ENCODE data around the gene KIF19. TPM values are rescaled to one million over a fixed set of nuclear protein-coding genes. Genes with fewer than 3 reads are reported as not detected.
A peak's percentile ranks its signal among the peaks of the same experiment; 100 is the strongest.

Gene KIF19
- total RNA-seq, 1 experiment from 2014 or later, result not detected

- no peak overlapping the region for H3K4me3 ChIP-seq
- peaks cover 74% of the 10 kb centered on the region for H3K27me3 ChIP-seq (ENCODE audit: insufficient read depth, low read depth)
- no peak overlapping the region for H3K27ac ChIP-seq
- no TSS peak for BruUV-seq (replicated peaks)
- TF ChIP-seq EZH2 (IDR thresholded peaks at IDR 0.05; ENCODE audit: low read depth) (no peak), CTCF (conservative IDR thresholded peaks at IDR 0.05) (no peak)
- POLR2A ChIA-PET (ENCODE audit: unreplicated experiment), result interaction anchor here (0.6 kb wide), 1 partner anchor 143 kb away, joined by 3 read pairs; no protein-coding TSS in a partner anchor
- no peaks in the 10 kb centered on the region for H3K4me1 ChIP-seq (replicated peaks; ENCODE audit: insufficient read depth)
- no peaks in the 10 kb centered on the region for H3K9me2 ChIP-seq (ENCODE audit: insufficient read depth)
- H3K36me3 ChIP-seq (ENCODE audit: low read depth), result no peaks in the 10 kb centered on the region
- no peak overlapping the region for H3K4me2 ChIP-seq
- no peak for DNase-seq
- no peaks in the 10 kb centered on the region for H3F3A ChIP-seq (ENCODE audit: insufficient read depth, low read depth)
- intact Hi-C loops (cut with micrococcal nuclease; ENCODE audit: unreplicated experiment), result loop anchor here (5.0 kb wide), 1 partner anchor 58 kb away; no protein-coding TSS in a partner anchor
- H4K20me1 ChIP-seq (ENCODE audit: insufficient read depth), result no peaks in the 10 kb centered on the region
- H2AFZ ChIP-seq, result no peak overlapping the region
- no peaks in the 10 kb centered on the region for H3K79me2 ChIP-seq (ENCODE audit: low read depth)
- no peaks in the 10 kb centered on the region for H3K9me3 ChIP-seq (ENCODE audit: insufficient read depth, low read depth)
- CTCF ChIA-PET, result interaction anchor here (0.7 kb wide), 1 partner anchor 121 kb away, joined by 3 read pairs; no protein-coding TSS in a partner anchor
Measured at GRCh38 chr17:74359916-74360315, 33.9 kb downstream of the KIF19 start.

GRCh38 chr17:74360899-74361229, 34.8 kb downstream of the KIF19 start:
- intact Hi-C loops (cut with micrococcal nuclease; ENCODE audit: unreplicated experiment), result loop anchor here (5.0 kb wide), 1 partner anchor 59 kb away; no protein-coding TSS in a partner anchor
- no peak overlapping the region for H3K4me2 ChIP-seq
- H3K36me3 ChIP-seq (ENCODE audit: low read depth), result no peaks in the 10 kb centered on the region
- no peak overlapping the region for H2AFZ ChIP-seq
- no peak for TF ChIP-seq CTCF (conservative IDR thresholded peaks at IDR 0.05)
- TF ChIP-seq EZH2 (IDR thresholded peaks at IDR 0.05; ENCODE audit: low read depth), result no peak
- DNase-seq, result no peak
- H3K4me1 ChIP-seq (replicated peaks; ENCODE audit: insufficient read depth), result no peaks in the 10 kb centered on the region
- BruUV-seq (replicated peaks), result no TSS peak
- H3K9me2 ChIP-seq (ENCODE audit: insufficient read depth), result no peaks in the 10 kb centered on the region
- POLR2A ChIA-PET (ENCODE audit: unreplicated experiment), result no interaction called here
- CTCF ChIA-PET, result no interaction called here
- no peaks in the 10 kb centered on the region for H3K9me3 ChIP-seq (ENCODE audit: insufficient read depth, low read depth)
- H3K79me2 ChIP-seq (ENCODE audit: low read depth), result no peaks in the 10 kb centered on the region
- H4K20me1 ChIP-seq (ENCODE audit: insufficient read depth), result no peaks in the 10 kb centered on the region
- no peak overlapping the region for H3K4me3 ChIP-seq
- no peaks in the 10 kb centered on the region for H3F3A ChIP-seq (ENCODE audit: insufficient read depth, low read depth)
- no peak overlapping the region for H3K27ac ChIP-seq
- peaks cover 72% of the 10 kb centered on the region for H3K27me3 ChIP-seq (ENCODE audit: insufficient read depth, low read depth)

- intact Hi-C loops (cut with micrococcal nuclease; ENCODE audit: unreplicated experiment), result loop anchor here (5.0 kb wide), 1 partner anchor 59 kb away; no protein-coding TSS in a partner anchor
- H3F3A ChIP-seq (ENCODE audit: insufficient read depth, low read depth), result no peaks in the 10 kb centered on the region
- no peaks in the 10 kb centered on the region for H3K4me1 ChIP-seq (replicated peaks; ENCODE audit: insufficient read depth)
- H2AFZ ChIP-seq, result no peak within 1 kb of the TSS
- H3K9me2 ChIP-seq (ENCODE audit: insufficient read depth), result no peaks in the 10 kb centered on the region
- no peaks in the 10 kb centered on the region for H4K20me1 ChIP-seq (ENCODE audit: insufficient read depth)
- H3K4me3 ChIP-seq, result no peak within 1 kb of the TSS
- H3K36me3 ChIP-seq (ENCODE audit: low read depth), result no peaks in the 10 kb centered on the region
- no peak within 1 kb of the TSS for H3K27ac ChIP-seq
- H3K79me2 ChIP-seq (ENCODE audit: low read depth), result no peaks in the 10 kb centered on the region
- TF ChIP-seq EZH2 (IDR thresholded peaks at IDR 0.05; ENCODE audit: low read depth) (no peak), CTCF (conservative IDR thresholded peaks at IDR 0.05) (peak; percentile 67)
- H3K27me3 ChIP-seq (ENCODE audit: insufficient read depth, low read depth), result peaks cover 73% of the 10 kb centered on the region
- BruUV-seq (replicated peaks), result no TSS peak
- H3K4me2 ChIP-seq, result no peak within 1 kb of the TSS
- H3K9me3 ChIP-seq (ENCODE audit: insufficient read depth, low read depth), result no peaks in the 10 kb centered on the region
- ChIA-PET CTCF (no interaction called here), POLR2A (ENCODE audit: unreplicated experiment) (no interaction called here)
- DNase-seq, result peak in 1 of 2 experiments; percentile 50
Measured at GRCh38 chr17:74361230-74362068, 35.4 kb downstream of the KIF19 start, which contains the start of gene BTBD17. BTBD17 (minus strand) TSS chr17:74361868; CDS start chr17:74361819, 49 bp downstream.
